HEK293 (cell line): ENCODE measurements around the gene LDLRAD4.
A peak's percentile ranks its signal among the peaks of the same experiment; 100 is the strongest.

Experiments
- CTCF ChIA-PET: fragments of 350-600 bp; formaldehyde crosslinking; extraction: SDS; loops from one replicate; lab custom pipeline; 2021; ENCODE audit warnings: antibody characterized with exemption; lab: Yijun Ruan, JAX
- POLR2A ChIA-PET: fragments of 300-600 bp; formaldehyde crosslinking; extraction: SDS; loops from one replicate; lab custom pipeline; 2020; ENCODE audit warnings: antibody characterized with exemption, inconsistent platforms; lab: Yijun Ruan, JAX
- H3K27ac ChIP-seq: fragments of 200-500 bp; sonication (Bioruptor generic); 2 replicates; pipeline ENCODE4 v1.5.1; 2014; ENCODE audit warnings: low read depth, low read length, control low read depth, inconsistent platforms; ENCODE audit errors: extremely low read depth
- H3K36me3 ChIP-seq, 2 experiments: fragments of 200-500 bp in 1 of 2; sonication (Bioruptor generic) in 1 of 2; 1 replicate in 1 of 2; 2 replicates in 1 of 2; pipeline ENCODE4 v1.5.1; 2014 to 2017; ENCODE audit warnings: inconsistent platforms in 2 of 2, low read length in 2 of 2; ENCODE audit not compliant: control insufficient read depth in 2 of 2, insufficient read depth in 1 of 2
- H3K4me1 ChIP-seq: fragments of 200-500 bp; sonication (Bioruptor generic); 2 replicates; pipeline ENCODE4 v1.5.1; 2014; ENCODE audit warnings: mild to moderate bottlenecking, low read length, inconsistent platforms; ENCODE audit not compliant: control insufficient read depth, insufficient read depth
- H3K4me3 ChIP-seq: 2 replicates; pipeline ENCODE4 v1.5.1; 2011; ENCODE audit warnings: low read depth, mild to moderate bottlenecking, control low read depth, low read length, moderate library complexity
- H3K9me3 ChIP-seq: fragments of 200-500 bp; sonication (Bioruptor generic); 2 replicates; pipeline ENCODE4 v1.5.1; 2014; ENCODE audit warnings: low read depth, low read length, inconsistent platforms; ENCODE audit not compliant: control insufficient read depth, insufficient read depth
- BCL6B ChIP-seq: fragments of 450-650 bp; formaldehyde crosslinking; IDR thresholded peaks from 2 replicates; pipeline ENCODE4 v1.5.1; 2017; ENCODE audit warnings: missing biosample characterization, missing genetic modification characterization
- FEZF1 ChIP-seq: fragments of 450-650 bp; formaldehyde crosslinking; IDR thresholded peaks from 2 replicates; pipeline ENCODE4 v1.5.1; 2016; ENCODE audit warnings: missing biosample characterization, missing genetic modification characterization
- OSR2 ChIP-seq: fragments of 450-650 bp; formaldehyde crosslinking; IDR thresholded peaks from 2 replicates; pipeline ENCODE4 v1.5.1; 2016; ENCODE audit warnings: missing biosample characterization, missing genetic modification characterization
- RBAK ChIP-seq: fragments of 450-650 bp; formaldehyde crosslinking; IDR thresholded peaks from 2 replicates; pipeline ENCODE4 v1.5.1; 2016; ENCODE audit warnings: missing biosample characterization, missing genetic modification characterization
- REST ChIP-seq: fragments of 450-650 bp; formaldehyde crosslinking; IDR thresholded peaks from 2 replicates; pipeline ENCODE4 v1.5.1; 2016; ENCODE audit warnings: missing biosample characterization, missing genetic modification characterization
- SCRT2 ChIP-seq: fragments of 450-650 bp; formaldehyde crosslinking; IDR thresholded peaks from 2 replicates; pipeline ENCODE4 v1.5.1; 2016; ENCODE audit warnings: missing biosample characterization, missing genetic modification characterization
- ZNF155 ChIP-seq: fragments of 450-650 bp; formaldehyde crosslinking; IDR thresholded peaks from 2 replicates; pipeline ENCODE4 v1.5.1; 2016; ENCODE audit warnings: missing biosample characterization, missing genetic modification characterization
- ZNF302 ChIP-seq: fragments of 450-650 bp; formaldehyde crosslinking; IDR thresholded peaks from 2 replicates; pipeline ENCODE4 v1.5.1; 2016; ENCODE audit warnings: missing biosample characterization, missing genetic modification characterization, low read depth
- ZNF341 ChIP-seq: fragments of 450-650 bp; formaldehyde crosslinking; IDR thresholded peaks from 2 replicates; pipeline ENCODE4; 2016; ENCODE audit warnings: low read depth, missing biosample characterization, missing genetic modification characterization
- ZNF548 ChIP-seq: fragments of 450-650 bp; formaldehyde crosslinking; IDR thresholded peaks from 2 replicates; pipeline ENCODE4 v1.5.1; 2016; ENCODE audit warnings: missing biosample characterization, missing genetic modification characterization
- ZNF600 ChIP-seq: fragments of 450-650 bp; formaldehyde crosslinking; IDR thresholded peaks from 2 replicates; pipeline ENCODE4 v1.5.1; 2016; ENCODE audit warnings: missing biosample characterization, missing genetic modification characterization
- ZSCAN4 ChIP-seq: fragments of 450-650 bp; formaldehyde crosslinking; IDR thresholded peaks from 2 replicates; pipeline ENCODE4 v1.5.1; 2017; ENCODE audit warnings: missing biosample characterization, missing genetic modification characterization
- TF ChIP-seq, protein P1 (sequence below): fragments of 450-650 bp; formaldehyde crosslinking; IDR thresholded peaks from 2 replicates; pipeline ENCODE4 v1.5.1; 2016; ENCODE audit warnings: missing biosample characterization, missing genetic modification characterization
- TF ChIP-seq, protein P2 (sequence below): fragments of 450-650 bp; formaldehyde crosslinking; IDR thresholded peaks from 2 replicates; pipeline ENCODE4 v1.5.1; 2016; ENCODE audit warnings: missing biosample characterization, missing genetic modification characterization

Gene LDLRAD4

DNA sequence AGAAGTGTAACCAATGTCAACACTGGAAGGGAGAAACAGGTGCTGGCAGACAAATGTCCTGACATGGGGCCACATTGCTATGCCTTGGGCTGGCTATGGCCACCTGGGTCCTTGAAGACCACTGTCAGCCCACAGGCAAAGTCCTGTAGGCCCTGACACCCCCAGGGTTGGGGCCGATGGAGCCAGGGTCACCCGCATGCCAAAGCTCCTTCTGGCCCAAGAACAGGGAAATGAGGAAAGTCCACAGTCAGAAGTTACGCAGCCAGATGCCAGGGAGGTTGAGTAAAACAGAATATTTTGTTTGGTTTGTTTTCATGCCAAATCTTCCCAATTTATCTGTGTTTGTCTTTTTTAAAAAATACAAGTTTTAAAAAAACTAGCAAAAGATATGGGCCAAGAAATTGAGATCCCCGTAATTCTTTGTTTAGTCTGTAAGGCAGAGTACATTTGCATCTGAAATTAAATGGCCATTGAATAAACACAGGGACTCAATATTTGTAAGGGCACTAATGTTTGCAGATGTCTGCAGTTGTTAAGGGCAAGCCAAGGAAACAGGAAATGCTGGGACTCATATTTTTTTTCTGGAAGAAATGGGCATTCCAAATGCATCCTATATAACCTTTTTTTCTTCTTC, 321.4 kb downstream of the LDLRAD4 start:
- 0 out of 2 replicates have a peak, but pooled peaks have one; percentile 20 for TF ChIP-seq SCRT2 (tag by site-specific recombination)
- no peak for TF ChIP-seq ZNF155
- Histone ChIP-seq H3K36me3 (no peaks in the 10 kb centered on the region), H3K27ac (0 out of 2 replicates have a peak overlapping the region, but pooled peaks have one; percentile 24), H3K4me3 (no peak overlapping the region), H3K4me1 (peaks cover 21% of the 10 kb centered on the region), H3K9me3 (no peaks in the 10 kb centered on the region)
- ChIA-PET POLR2A (no interaction called here), CTCF (interaction anchor here (0.6 to 0.9 kb wide), 2 partner anchors 10 to 210 kb away, joined by 3 read pairs; no protein-coding TSS in a partner anchor)

DNA sequence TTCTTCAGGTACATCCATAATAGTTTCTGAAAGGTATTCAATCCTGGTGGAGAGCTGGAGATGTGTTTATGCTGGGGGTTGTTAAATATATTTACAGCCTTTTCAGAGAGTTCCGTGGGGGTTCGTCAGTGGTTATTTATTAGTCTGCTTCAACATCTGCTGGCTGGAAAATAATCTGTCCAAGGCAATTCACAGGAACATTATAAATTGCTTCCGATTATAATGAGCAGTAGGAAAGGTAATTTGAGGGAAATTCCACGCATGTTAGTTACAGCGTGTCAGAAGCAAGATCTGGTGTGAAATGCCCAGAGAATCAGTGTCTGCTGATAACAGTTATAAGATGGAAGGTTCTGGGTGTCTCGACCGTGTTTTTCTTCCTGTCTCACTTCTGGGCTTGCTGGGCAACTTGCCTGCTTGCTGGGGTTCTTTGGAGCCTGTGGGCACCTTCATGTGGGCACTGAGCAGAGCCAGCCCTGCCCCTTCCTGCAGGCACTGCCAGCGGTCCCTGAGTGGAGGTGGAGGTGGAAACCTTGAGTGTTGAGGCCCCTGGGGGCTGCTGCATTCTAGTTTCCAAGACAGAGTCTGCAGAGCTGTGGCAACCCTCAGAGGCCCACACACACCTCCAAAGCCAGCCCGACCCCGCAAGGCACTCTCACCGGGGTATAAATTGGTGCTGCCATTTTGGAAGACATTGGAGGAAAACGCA, 322.1 kb downstream of the LDLRAD4 start:
- Histone ChIP-seq H3K27ac (no peak overlapping the region; the same call in 1 of the 2 replicates), H3K36me3 (no peaks in the 10 kb centered on the region), H3K4me1 (peaks cover 21% of the 10 kb centered on the region), H3K9me3 (no peaks in the 10 kb centered on the region)
- CTCF ChIA-PET = interaction anchor here (0.6 kb wide), 1 partner anchor 211 kb away, joined by 3 read pairs; no protein-coding TSS in a partner anchor
- POLR2A ChIA-PET = no interaction called here
- TF ChIP-seq FEZF1 (no peak), OSR2 (no peak), ZNF548 (tag by site-specific recombination) (no peak), RBAK (tag by site-specific recombination) (no peak), ZSCAN4 (tag by site-specific recombination) (no peak), ZNF341 (no peak), BCL6B (tag by site-specific recombination) (no peak), REST (no peak), ZNF302 (tag by site-specific recombination) (no peak), ZNF600 (tag by site-specific recombination) (no peak)
- TF ChIP-seq, protein P1, sequence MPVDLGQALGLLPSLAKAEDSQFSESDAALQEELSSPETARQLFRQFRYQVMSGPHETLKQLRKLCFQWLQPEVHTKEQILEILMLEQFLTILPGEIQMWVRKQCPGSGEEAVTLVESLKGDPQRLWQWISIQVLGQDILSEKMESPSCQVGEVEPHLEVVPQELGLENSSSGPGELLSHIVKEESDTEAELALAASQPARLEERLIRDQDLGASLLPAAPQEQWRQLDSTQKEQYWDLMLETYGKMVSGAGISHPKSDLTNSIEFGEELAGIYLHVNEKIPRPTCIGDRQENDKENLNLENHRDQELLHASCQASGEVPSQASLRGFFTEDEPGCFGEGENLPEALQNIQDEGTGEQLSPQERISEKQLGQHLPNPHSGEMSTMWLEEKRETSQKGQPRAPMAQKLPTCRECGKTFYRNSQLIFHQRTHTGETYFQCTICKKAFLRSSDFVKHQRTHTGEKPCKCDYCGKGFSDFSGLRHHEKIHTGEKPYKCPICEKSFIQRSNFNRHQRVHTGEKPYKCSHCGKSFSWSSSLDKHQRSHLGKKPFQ (tag by site-specific recombination) = no peak
- TF ChIP-seq, protein P2, sequence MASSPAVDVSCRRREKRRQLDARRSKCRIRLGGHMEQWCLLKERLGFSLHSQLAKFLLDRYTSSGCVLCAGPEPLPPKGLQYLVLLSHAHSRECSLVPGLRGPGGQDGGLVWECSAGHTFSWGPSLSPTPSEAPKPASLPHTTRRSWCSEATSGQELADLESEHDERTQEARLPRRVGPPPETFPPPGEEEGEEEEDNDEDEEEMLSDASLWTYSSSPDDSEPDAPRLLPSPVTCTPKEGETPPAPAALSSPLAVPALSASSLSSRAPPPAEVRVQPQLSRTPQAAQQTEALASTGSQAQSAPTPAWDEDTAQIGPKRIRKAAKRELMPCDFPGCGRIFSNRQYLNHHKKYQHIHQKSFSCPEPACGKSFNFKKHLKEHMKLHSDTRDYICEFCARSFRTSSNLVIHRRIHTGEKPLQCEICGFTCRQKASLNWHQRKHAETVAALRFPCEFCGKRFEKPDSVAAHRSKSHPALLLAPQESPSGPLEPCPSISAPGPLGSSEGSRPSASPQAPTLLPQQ (tag by site-specific recombination) = no peak
- TF ChIP-seq, all 188 proteins: peak for 0
- H3K4me3 ChIP-seq = no peak overlapping the region
